ENCODE data around the gene COL6A2. TPM values are rescaled to one million over a fixed set of nuclear protein-coding genes. Genes with fewer than 3 reads are reported as not detected.
A peak's percentile ranks its signal among the peaks of the same experiment; 100 is the strongest.
"Not testable (repeated sequence)": the region's sequence is repeated elsewhere in the genome, so short reads cannot be mapped to it uniquely, and the experiment has no call there.

COL6A2 gene
- total RNA-seq, 1 donor from 2014 or later = 735 TPM

DNA sequence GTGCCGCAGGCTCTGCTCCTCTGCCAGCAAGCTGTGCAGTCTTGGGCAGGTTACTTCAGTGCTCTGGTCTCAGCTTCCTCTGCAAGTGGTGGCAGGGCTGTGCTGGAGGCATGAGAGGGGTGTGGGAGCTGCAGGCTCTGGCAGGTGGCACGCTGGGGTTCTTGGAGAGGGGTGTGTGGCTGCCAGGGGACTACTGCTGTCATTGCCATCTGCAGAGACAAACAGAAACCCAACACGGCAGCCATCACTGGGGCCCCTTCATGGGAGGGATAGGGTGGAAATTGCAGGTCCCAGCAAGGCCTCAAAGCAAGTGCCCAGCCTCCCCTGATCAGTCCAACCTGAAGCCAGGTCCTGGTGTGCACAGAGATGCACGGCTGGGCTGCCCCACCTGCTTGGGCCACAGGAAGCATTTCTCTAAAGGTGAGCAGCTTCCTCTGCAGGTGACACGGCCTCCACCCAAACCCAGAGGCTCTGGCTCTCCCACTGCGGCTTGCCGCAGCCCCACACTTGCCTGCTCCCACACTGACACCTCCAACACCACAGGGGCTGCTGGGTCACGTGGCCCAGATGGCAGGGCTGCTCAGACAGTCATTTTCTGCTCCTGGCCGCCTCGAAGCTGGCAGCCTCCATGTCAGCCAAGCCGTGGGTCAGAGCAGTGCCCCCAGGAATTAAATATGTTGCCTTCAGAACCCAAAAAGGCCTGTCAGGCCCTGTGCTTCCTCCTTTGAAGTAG, 4.1 kb upstream of the COL6A2 start:
- DNase-seq (ENCODE audit: low spot score) = peak; percentile 88

DNA sequence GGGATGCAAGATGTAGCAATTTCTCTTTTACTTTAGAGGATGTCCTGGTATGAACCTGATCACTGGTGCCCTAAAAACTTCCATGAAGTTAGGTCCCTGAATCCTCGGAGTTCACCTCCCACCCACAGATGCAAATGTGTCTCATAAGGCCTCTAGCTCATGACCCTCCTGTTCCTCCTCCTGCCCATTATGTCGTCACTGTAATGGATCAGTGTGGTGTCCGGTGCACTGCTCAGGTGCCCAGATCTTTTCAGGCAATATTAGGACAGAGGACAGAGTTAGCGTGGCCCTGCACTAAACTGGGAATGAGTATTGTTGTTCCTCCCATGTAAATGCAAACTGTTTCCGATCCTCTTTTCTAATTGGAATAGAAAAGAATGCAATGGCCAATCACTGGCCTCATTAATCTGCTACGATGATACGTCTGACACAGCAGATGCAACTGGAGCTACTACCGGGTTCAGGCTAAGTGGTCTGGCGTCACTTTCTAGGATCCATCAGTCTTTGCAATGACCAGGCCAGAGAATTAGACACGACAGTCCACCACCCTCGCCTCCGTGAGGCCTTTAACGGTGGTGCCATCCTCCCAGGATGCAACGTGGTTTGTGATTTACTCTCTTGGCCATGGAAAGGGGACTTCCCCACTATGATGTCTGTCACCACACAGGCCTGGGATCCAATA, 3.4 kb upstream of the COL6A2 start:
- DNase-seq (ENCODE audit: low spot score) = peak; percentile 41

DNA sequence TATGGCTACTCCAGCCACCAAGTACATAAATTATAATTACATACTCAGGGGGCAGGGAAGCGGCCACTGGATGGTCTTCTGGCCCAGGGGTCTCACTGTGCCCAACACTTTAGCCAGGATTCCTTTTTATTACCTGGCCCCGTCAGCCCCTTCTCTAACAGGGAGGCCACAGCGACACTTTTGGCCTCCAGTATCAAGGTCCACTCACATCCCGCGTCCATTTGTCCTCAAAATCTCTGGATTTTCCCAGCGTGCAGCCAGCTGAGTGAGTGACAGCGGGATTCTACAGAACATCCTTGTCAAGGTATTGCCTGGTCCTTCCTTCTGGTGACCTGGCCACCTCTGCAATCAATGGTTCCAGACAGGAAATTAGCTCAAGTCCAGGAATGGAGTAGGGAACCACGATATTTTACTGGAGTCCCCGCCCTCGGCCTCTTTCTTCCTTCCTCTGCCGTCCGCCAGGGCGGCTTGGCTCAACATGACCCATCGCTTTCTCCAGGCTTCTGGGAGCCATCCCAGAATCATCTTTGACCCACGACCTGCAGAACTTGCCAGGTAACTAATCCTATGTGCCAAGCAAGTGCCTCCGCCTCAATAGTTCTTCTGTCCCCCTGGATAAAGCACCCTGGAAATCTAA, 2.7 kb upstream of the COL6A2 start:
- peak; percentile 88 for DNase-seq (ENCODE audit: low spot score)

DNA sequence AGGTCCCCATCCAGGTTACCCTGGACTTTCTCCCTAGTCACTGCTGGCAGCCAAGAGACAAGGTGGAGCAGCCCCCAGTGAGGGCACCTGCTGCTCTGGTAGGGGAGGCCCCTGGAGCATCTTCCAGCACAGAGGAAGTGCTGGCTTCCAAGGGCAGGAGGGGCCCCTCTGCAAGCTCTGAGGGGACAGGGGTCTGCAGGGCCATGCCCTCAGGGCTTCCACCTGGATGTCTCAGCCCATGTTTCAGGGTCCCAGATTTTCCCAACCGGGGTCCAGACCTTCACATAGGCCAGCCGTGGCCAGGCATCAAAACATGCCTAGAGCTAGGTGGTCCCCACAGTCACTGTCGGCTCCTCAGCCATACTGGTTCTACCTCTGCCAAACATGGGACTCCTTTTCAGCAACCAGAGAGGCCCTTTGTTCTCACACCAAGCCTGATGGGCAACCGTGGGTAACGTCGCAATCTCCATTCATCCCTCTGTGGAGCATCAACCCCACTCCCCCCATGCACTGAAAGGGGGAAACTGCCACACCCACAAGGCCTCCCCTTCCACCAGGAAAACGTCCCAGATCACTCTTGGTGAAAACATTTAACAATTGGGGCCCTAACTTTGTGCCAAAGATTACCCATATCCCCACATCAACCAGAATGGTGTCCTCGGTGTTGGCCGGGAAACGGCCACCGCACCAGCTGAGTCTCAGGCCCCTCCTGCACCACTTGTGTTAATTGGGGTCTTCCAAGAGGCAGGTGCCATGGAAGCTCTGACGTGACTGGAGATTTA, 1.9 kb upstream of the COL6A2 start:
- DNase-seq (ENCODE audit: low spot score) = peak; percentile 86

GRCh38 chr21:46096596-46097335, 1.1 kb upstream of the COL6A2 start:
- DNase-seq (ENCODE audit: low spot score) = peak; percentile 88

DNA sequence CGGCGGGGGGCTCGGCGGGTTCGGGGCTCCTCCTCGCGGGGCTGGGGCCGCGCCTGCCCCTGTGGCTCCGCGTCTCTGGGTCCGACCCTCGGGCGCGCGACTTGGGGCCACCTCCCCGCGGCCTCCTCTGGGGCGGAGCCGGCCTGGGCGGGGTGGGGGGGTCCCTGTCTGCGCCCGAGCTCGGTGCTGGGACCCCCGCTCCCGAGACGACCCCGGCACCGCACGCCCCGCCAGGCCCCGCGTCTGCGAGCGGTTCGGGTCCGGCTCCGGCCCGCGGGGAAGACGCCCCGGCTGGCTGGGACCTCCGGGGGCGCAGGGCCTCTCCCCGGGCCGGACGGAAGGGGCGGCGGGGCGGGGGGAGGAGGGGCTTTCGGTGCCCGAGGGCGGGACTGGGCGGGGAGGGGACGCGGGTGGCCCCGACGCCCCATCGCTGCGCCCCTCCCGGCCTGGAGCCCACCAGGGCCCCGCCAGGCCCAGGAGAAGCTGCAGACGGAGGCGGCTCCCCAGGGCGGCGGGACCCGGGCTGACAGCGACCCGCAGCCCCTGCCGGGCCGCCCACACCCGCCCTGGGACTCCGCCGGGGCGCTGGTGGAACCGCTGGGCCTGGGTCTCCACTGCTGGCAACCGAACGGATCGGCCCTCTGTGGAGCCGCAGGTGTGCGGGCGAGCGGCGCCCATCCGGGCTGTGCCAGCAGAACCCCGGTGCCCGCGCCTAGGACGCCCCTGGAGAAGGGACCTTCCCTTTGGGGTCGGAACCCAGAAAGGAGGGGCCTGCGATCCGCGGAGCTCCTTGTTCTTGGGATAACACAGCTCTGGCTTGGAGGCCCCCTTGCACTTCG, 610 bp downstream of the COL6A2 start:
- DNase-seq (ENCODE audit: low spot score) = no peak

DNA sequence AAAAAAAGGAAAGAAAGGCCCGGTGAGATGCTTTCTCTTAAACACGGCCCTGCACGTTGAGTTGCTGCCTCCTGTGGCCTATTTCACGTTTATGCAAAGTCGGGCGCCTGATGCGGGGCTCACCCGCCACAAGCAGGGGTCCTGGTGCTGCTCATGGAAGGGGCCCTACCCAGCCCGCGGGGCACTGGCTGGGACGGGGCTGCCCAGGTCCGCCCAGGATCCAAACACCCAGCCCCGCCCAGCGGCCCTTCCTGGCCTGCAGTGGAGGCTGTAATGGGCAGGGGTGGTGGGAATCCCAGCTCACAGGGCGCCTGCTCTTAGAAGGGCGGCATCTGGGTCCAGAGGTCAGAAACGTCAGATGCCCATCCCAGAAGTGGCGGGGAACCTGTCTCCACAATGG, 1.6 kb downstream of the COL6A2 start:
- peak; percentile 88 for DNase-seq (ENCODE audit: low spot score)

DNA sequence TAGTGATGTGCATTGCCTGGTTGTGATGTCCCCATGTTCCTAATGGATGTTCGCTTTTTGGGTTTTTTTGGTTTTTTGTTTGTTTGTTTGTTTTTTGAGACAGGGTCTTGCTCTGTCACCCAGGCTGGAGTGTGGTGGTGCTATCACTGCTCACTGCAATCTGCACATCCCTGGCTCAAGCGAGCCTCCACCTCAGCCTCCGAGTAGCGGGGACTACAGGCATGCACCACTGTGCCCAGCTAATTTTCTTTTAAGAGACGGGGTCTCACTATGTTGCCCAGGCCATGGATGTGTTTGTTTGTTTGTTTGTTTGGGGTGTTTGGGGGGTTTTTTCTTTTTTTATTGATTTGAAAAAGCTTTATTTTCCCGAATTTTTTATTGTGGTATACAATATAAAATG, 2.1 kb downstream of the COL6A2 start:
- DNase-seq (ENCODE audit: low spot score) = peak; percentile 47

DNA sequence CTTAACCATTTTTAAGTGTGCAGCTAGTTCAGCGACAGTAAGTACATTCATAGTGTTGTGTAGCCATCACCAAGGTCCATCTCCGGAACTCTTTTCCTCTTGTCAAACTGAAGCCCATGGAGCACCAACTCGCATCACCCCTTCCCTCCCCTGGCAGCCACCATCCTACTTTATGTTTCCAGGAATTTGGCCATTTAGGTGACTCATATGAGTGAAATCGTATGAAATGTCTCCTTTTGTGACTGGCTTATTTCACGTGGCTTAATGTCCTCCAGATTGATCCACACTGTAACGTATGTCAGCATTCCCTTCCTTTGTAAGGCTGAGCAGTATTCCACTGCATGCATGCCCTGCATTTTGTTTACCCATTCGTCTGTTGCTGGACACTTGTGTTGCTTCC, 2.5 kb downstream of the COL6A2 start:
- DNase-seq (ENCODE audit: low spot score) = peak; percentile 24

GRCh38 chr21:46100906-46101305, 3.0 kb downstream of the COL6A2 start:
- DNase-seq (ENCODE audit: low spot score) = no peak

DNA sequence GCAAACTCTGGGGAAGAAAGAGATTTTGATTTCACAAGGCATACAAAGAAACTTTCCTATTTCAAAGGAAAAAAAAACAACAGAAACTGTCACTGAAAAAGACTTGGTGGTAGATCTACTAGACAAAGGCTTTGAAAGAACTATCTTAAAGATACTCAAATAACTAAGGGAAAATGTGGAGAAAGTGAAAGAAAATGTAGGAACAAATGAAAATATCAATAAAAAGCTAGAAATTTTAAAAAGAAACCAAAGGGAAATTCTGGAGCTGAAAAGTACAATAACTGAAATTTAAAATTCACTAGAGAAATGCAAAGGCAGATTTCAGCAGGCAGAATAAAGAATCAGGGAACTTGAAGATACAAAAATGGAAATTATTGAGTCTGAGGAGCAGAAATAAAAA, 6.2 kb downstream of the COL6A2 start:
- no peak for DNase-seq (ENCODE audit: low spot score)

DNA sequence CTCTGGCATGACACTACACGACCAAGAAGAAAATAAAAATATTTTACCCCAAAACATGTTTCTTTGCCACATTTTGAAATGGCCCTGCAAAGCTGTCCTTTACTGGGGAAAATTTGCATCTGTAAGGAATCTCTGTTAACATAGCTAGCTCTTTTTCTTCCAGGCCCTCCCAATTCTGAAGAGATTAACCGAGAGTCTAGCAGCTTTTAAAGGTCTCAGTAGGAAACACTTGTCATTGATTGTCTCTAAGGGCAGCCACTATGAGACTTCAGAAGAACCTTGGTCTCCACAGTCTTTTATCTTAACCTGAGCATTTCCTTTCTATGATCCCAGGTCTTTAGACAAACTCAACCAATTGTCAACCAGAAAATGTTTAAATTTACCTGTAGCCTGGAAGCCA, 9.5 kb downstream of the COL6A2 start:
- not testable (repeated sequence) for DNase-seq (ENCODE audit: low spot score)

DNA sequence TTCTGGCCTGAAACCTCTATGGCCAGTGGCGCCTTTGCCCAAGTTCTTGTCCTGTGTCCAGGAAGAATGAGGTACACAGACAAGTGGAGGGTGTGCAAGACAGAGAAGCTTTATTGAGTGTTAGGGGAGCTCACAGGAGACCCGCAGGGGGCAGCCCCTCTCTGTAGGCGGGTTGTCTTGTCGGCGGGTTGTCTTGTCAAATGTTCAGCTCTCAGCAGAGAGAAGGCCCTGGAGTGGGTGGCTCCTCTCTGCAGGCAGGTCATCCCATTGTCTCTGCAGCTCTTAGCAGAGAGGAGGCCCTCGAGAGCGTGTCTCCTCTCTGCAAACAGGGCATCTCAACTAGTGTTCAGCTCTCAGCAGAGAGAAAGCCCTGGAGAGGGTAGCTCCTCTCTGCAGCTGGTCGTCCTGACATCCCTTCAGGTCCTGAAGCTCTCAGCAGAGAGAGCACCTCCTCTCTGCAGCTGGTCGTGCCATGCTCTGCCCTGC, 11.0 kb downstream of the COL6A2 start:
- peak; percentile 55 for DNase-seq (ENCODE audit: low spot score)

- DNase-seq (ENCODE audit: low spot score) = peak; percentile 81
Observed at GRCh38 chr21:46109313-46110221, 11.7 kb downstream of the COL6A2 start.

DNA sequence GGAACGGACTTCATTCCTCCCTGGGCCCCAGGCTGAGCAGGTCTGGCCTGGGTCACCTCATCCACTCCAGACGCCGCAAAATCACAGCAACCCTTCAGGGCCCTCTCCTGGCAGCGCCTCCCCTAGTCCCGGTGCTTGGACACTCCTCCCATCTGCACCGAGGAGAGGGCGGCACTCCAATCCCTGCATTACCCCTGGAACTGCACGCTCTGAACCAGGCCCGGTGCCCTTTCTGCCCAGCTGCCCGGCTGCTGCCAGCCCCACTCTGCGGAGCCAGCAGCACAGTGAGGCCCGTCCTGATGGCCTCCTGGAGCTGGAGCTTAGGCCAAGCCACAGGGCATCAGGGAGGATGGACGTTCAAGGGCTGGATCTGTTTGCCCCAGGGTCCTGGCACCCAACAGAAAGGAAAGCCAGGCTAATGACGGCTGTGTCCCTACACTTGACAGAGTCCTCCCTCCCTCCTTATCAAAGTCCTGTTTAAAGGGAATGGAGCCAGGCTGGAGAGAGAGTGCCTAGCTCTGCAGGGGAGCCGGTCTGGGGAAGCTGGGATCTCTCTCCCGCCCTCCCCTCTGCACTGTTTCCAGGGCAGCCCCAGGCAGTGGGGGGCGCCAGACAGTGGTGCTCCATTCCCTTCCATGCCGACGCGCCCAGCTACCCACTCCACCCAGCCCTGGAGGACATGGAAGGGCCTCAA, 12.7 kb downstream of the COL6A2 start:
- peak; percentile 85 for DNase-seq (ENCODE audit: low spot score)

GRCh38 chr21:46111193-46111571, 13.3 kb downstream of the COL6A2 start:
- DNase-seq (ENCODE audit: low spot score) = peak; percentile 86

GRCh38 chr21:46111857-46112724, 14.2 kb downstream of the COL6A2 start:
- peak; percentile 85 for DNase-seq (ENCODE audit: low spot score)

Data from mesenteric fat pad (tissue), 1 donor.